Measurements from ENCODE around the gene TMIGD3.

Gene TMIGD3

DNA sequence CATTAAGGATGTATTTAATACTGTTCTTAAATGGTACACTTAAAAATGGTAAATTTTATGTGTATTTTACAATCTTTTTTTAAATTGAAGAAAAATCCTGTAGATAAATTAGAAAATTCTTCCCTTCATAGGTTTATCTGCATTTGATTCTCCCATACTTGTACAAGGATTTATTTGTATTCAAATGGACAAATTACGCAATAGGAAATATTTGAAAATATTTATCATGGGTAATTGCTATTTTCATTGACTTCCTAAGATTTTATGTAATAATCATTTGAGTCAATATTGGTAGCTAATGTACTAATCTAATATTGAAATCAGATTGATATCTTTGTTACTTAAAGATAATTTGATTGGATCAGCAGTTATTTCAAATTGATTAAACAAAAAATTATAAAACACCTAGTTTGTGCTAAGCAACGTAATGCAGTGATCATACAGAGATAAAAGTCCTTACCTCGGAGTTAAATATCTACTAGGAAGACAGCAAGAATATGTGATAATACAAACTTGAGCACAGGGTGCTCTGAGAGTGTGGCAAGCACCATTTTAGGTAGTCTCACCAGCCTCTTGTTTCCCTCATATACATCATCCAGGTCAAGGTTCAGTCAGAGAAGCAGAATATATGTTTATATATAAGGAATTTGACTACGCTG is 40.9 kb downstream of the TMIGD3 start:
- Histone ChIP-seq H3K27me3 (ENCODE audit: low read length) (no peaks in the 10 kb centered on the region), H3K36me3 (ENCODE audit: low read length) (peaks cover 27% of the 10 kb centered on the region), H3K4me3 (ENCODE audit: insufficient read depth, low read length, poor library complexity, severe bottlenecking) (no peak overlapping the region), H3K27ac (ENCODE audit: low read depth, low read length) (no peak overlapping the region), H3K9me2 (replicated peaks; ENCODE audit: insufficient read depth, low read length) (no peaks in the 10 kb centered on the region), H2AFZ (ENCODE audit: low read depth, low read length, severe bottlenecking) (no peak overlapping the region), H3F3A (ENCODE audit: insufficient read depth) (peaks cover 19% of the 10 kb centered on the region; the same call in 1 of the 2 replicates), H3K9ac (ENCODE audit: low read length) (no peak overlapping the region), H3K9me3 (ENCODE audit: insufficient read depth, low read length) (no peaks in the 10 kb centered on the region), H3K79me2 (ENCODE audit: insufficient read depth, low read length) (0 out of 2 replicates have a peak, but pooled peaks cover 4% of the 10 kb centered on the region), H3K4me2 (ENCODE audit: low read depth, low read length, poor library complexity, severe bottlenecking) (no peak overlapping the region), H4K20me1 (ENCODE audit: low read depth, low read length) (no peaks in the 10 kb centered on the region)
- TF ChIP-seq, protein P1, sequence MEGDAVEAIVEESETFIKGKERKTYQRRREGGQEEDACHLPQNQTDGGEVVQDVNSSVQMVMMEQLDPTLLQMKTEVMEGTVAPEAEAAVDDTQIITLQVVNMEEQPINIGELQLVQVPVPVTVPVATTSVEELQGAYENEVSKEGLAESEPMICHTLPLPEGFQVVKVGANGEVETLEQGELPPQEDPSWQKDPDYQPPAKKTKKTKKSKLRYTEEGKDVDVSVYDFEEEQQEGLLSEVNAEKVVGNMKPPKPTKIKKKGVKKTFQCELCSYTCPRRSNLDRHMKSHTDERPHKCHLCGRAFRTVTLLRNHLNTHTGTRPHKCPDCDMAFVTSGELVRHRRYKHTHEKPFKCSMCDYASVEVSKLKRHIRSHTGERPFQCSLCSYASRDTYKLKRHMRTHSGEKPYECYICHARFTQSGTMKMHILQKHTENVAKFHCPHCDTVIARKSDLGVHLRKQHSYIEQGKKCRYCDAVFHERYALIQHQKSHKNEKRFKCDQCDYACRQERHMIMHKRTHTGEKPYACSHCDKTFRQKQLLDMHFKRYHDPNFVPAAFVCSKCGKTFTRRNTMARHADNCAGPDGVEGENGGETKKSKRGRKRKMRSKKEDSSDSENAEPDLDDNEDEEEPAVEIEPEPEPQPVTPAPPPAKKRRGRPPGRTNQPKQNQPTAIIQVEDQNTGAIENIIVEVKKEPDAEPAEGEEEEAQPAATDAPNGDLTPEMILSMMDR (IDR thresholded peaks at IDR 0.05; ENCODE audit: insufficient read depth, low read length, poor library complexity, severe bottlenecking), result no peak
- no peak for TF ChIP-seq EZH2phosphoT487 (conservative IDR thresholded peaks at IDR 0.05; ENCODE audit: low read length)

DNA sequence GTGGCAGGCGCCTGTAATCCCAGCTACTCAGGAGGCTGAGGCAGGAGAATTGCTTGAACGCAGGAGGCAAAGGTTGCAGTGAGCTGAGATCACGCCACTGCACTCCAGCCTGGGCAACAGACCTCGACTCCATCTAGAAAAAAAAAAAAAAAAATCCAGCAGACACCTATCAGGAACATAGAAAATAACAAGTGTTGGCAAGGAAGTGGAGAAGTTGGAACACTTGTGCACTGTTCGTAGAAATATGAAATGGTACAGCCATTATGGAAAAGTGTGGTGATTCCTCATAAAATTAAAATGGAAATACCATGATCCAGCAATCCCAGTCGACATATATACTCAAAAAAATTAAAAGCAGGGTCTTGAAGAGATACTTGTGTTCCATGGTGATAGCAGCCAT is 41.7 kb downstream of the TMIGD3 start:
- Histone ChIP-seq H4K20me1 (ENCODE audit: low read depth, low read length) (no peaks in the 10 kb centered on the region), H3K36me3 (ENCODE audit: low read length) (peaks cover 34% of the 10 kb centered on the region), H3K4me3 (ENCODE audit: insufficient read depth, low read length, poor library complexity, severe bottlenecking) (no peak overlapping the region), H3K9me2 (replicated peaks; ENCODE audit: insufficient read depth, low read length) (no peaks in the 10 kb centered on the region), H2AFZ (ENCODE audit: low read depth, low read length, severe bottlenecking) (no peak overlapping the region), H3K9me3 (ENCODE audit: insufficient read depth, low read length) (no peaks in the 10 kb centered on the region), H3F3A (ENCODE audit: insufficient read depth) (peaks cover 14% of the 10 kb centered on the region; the same call in 1 of the 2 replicates), H3K79me2 (ENCODE audit: insufficient read depth, low read length) (0 out of 2 replicates have a peak, but pooled peaks cover 4% of the 10 kb centered on the region), H3K9ac (ENCODE audit: low read length) (no peak overlapping the region), H3K27me3 (ENCODE audit: low read length) (no peaks in the 10 kb centered on the region), H3K27ac (ENCODE audit: low read depth, low read length) (no peak overlapping the region), H3K4me2 (ENCODE audit: low read depth, low read length, poor library complexity, severe bottlenecking) (no peak overlapping the region)
- no peak for TF ChIP-seq EZH2phosphoT487 (conservative IDR thresholded peaks at IDR 0.05; ENCODE audit: low read length)
- TF ChIP-seq, protein P1 (IDR thresholded peaks at IDR 0.05; ENCODE audit: insufficient read depth, low read length, poor library complexity, severe bottlenecking), result no peak

DNA sequence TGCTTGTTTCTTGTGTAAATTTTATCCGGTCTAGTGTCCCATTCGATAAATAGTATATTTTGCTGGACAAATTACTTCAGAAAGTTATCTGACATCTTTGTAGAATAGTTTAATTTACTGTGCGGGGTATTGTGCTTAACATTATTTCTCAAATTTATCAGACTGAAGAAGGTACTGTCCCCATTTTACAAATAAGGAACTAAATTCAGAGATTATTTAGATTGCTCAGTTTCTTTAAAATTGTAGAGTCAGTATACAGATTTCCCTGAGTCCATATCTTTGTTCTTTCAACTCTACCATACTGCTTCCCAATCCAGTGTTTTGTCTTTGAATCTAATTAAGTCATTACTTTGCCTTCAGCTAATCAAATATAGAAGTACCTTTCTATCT is 47.8 kb downstream of the TMIGD3 start:
- Histone ChIP-seq H3F3A (ENCODE audit: insufficient read depth) (peaks cover 4% of the 10 kb centered on the region; the same call in 1 of the 2 replicates), H3K79me2 (ENCODE audit: insufficient read depth, low read length) (peaks cover 48% of the 10 kb centered on the region), H3K9me2 (replicated peaks; ENCODE audit: insufficient read depth, low read length) (no peaks in the 10 kb centered on the region), H3K9ac (ENCODE audit: low read length) (no peak overlapping the region), H2AFZ (ENCODE audit: low read depth, low read length, severe bottlenecking) (no peak overlapping the region), H3K9me3 (ENCODE audit: insufficient read depth, low read length) (no peaks in the 10 kb centered on the region), H4K20me1 (ENCODE audit: low read depth, low read length) (no peaks in the 10 kb centered on the region), H3K27ac (ENCODE audit: low read depth, low read length) (no peak overlapping the region), H3K4me3 (ENCODE audit: insufficient read depth, low read length, poor library complexity, severe bottlenecking) (no peak overlapping the region), H3K27me3 (ENCODE audit: low read length) (no peaks in the 10 kb centered on the region), H3K36me3 (ENCODE audit: low read length) (peaks cover 51% of the 10 kb centered on the region), H3K4me2 (ENCODE audit: low read depth, low read length, poor library complexity, severe bottlenecking) (no peak overlapping the region)
- TF ChIP-seq EZH2phosphoT487 (conservative IDR thresholded peaks at IDR 0.05; ENCODE audit: low read length), result no peak
- TF ChIP-seq, protein P1 (IDR thresholded peaks at IDR 0.05; ENCODE audit: insufficient read depth, low read length, poor library complexity, severe bottlenecking), result no peak
